ENCODE data around the gene FIBIN.

FIBIN gene

DNA sequence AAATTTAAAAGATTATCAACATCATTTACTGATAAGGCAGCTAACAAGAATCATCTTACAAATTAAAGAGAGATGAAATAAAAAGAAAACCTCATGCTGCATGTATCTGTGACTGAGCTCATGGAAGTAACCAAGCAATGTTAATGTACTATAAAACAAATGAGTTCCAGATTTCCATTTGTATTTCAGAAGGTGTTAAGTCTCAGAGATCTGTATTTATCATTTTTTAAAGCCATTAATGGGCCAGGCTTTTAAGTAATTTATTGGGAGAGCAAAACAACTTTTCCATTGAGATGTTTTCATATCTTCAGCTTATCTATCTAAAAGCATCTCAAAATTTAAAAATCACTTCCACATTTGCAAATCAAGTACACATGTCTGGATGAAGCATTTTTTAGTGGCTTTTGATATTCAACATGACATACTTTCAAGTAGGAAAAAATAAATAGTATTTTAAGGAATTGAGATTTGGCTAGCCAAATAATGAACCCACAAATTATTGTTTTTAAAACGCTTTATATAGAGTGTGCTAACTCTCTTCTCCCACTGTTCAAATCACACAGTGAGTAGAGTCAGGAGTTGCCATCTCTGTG, 28.8 kb downstream of the FIBIN start:
- no peak for DNase-seq (ENCODE audit: low read depth in 2 of 2)

DNA sequence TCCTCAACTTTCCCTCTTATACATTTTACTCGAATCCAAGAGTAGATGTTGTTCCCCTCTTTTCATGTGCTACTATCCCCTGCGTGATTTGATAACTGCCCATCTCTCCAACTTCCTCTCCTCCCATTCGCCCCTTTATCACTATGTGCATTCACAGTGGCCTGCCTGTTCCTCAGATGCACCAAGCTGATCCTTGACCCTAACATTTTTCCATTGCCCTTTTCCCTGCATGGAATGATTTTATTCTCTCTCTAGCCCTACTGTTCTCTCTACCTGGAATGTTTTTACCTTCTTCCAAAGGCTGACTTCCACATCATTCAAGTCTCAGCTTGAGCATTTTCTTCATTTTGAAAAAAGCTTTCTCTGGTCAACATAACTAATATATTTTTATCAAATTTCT, 31.0 kb downstream of the FIBIN start:
- no peak for DNase-seq (ENCODE audit: low read depth in 2 of 2)

DNA sequence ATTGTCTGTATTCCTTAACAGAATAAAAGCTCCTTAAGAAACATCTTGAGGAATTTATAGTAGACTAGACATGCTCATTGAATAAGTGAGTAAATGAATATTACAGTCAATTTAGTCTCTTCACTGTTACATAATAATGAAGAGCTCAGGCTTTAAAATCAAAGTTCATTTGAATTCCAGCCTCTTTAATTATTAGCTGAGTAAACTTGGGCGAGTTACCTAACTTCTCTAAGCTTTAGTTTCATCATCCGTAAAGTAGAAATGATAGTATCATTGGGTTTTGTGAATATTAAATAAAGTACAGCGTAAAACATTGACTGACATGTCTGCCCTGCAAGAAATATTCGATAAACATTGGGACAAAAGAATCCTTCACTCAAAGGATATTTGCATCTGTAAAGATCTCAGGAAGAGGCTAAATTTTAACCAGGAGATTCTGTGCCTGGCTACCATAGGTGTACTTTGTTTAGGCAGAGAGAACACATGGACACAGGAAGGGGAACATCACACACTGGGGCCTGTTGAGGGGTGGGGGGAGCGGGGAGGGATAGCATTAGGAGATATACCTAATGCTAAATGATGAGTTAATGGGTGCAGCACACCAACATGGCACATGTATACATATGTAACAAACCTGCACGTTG, 31.5 kb downstream of the FIBIN start:
- no peak for DNase-seq (ENCODE audit: low read depth in 2 of 2)

DNA sequence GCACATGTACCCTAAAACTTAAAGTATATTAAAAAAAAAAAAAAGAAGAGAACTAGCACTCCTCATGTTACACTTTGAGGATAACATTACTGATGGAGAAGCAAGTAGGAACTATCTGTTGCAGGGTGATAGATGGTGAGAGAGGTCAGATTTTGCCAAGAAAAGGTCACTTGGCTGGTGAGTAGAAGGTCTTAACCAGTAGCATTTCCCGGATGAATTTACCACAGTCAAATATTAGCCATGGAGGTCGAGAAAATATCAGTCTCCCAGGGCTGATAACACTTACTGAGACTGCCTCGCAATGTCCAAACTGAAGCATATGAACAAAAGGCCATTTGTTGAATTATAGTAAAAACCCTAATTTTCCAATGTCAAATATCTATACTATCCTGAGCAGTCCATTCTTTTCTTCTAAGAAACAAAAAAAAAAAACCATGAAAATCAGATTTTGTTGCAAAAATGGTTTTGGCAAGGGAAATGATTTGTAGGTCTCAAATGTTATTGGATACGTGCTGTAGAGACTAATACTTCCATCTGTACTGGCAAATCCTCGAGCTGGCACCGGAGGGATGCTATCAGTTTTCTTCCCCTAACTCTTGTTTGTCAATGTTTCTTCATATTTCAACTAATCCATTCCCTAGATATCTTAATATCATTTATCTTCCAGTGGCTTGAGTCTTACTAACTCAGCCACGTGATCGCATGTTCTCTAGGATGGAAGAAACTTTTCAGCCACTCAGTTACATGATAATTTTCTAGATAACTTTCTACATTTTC, 32.2 kb downstream of the FIBIN start:
- DNase-seq (ENCODE audit: low read depth in 2 of 2), result no peak

DNA sequence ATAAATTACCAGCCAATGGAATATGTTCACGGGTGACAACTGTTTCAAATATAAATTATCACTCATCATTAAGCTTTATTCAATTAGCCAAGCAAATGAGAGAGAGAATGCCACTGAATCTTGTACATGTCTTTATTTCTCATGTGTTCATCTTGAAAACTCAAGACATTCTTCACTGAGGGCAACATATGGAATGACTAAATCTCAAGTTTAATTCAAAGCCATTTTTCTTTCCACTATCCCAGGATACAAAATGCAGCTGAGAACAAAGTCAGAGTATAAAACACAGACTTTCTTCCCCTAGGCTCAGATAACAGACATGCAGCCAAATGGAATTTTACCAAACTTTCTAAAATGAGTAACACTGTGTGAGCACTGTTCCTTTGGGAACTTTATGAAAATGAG, 34.7 kb downstream of the FIBIN start:
- no peak for DNase-seq (ENCODE audit: low read depth in 2 of 2)

DNA sequence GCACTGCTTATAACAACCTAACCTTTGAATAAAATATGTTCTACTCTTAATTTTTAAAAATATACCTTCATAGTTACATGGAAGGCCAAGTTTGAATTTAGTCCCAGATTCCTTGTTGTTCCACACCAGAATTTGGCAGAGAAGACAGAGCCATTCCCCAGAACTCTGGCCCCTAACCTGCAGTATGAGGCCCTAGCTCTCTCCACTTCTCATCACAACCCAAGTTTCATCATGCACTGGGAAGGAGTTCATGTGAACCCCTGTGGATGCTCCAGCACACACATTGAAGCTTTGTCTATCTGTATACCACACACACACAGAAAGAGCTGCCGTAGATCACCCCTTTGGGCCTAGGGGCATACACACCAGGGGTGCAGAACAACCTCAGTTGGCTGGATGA, 36.1 kb downstream of the FIBIN start:
- no peak for DNase-seq (ENCODE audit: low read depth in 2 of 2)

DNA sequence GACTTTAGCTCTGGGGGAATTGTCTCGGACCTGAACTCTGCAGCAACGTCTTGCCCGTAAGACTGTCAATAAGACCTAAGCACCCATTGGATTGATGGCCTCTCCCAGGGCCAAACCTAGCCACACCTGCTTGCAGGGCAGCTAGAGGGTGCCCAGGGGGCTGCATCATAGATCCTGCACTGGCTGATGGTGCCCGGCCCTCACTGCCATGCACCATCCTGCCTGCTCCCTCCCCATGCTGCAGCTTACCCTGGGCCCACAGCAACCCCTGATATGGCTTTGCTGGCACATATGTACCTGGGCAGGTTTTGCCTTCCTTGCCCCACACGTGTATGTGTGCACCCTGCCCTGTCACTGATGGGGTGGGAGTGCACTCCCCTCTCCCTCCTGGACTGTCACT, 37.8 kb downstream of the FIBIN start:
- no peak for DNase-seq (ENCODE audit: low read depth in 2 of 2)

DNA sequence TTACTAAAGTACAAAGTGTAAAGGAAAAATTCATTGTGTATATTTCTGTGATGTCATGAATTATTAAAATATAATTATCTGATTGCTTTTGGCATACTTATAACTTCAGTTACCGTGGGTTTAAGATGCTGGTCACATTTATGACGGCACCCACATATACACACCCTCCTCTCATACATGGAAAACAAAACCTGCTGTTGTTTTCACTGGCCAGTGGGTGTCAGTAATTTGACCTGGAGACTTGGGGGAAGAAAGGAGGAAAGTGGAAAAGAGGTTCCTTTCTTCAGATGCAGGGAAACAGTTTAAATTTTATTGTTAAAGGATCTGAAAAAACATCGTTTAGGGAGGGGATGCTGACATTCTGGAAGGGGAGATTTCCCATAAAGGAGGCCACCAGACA, 46.0 kb downstream of the FIBIN start:
- DNase-seq (ENCODE audit: low read depth in 2 of 2), result no peak

DNA sequence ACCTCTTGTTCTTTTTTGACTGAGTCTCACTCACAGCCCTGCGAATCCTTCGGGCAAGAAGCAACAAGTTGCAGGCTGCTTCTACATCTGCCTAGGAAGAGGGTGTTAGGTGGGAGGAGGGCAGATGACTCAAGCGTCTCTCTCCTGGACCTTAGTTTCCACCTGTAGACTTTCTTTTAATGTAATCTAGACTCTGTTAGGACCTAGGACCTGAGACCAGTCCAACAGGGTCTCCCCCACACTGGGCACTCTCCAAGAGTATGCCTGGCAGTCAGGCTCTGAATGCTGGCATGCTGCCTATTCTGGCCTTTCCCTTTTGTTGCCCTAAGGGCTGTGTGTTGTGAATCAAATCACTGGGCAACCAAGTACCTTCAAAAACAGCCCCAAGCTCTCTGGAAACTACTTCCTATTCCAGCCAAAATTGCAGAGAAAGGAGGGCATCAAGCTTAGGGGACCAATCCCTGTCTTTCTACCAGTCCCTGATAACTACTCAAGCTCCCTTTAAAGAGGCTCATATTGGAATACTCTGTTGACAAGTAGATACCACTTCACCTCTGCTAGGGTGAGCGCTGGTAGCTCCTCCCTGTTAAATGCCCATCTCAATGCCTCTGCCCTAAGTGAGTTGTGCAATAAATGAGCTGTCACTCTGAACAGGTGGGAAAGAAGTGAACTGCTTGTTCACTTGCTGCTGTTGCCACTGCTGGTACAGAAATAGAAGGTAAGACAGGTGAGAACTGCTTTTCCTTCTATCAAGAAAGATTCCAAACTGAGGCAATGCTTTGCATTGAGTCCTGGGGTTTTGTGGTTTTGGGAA, 46.6 kb downstream of the FIBIN start, which contains the start of gene BBOX1:
TSS of gene BBOX1 (plus strand) at position 514 of the 814 bp plus-strand sequence. CDS start 14,616 bp downstream, outside the sequence.
- no peak for DNase-seq (ENCODE audit: low read depth in 2 of 2)

DNA sequence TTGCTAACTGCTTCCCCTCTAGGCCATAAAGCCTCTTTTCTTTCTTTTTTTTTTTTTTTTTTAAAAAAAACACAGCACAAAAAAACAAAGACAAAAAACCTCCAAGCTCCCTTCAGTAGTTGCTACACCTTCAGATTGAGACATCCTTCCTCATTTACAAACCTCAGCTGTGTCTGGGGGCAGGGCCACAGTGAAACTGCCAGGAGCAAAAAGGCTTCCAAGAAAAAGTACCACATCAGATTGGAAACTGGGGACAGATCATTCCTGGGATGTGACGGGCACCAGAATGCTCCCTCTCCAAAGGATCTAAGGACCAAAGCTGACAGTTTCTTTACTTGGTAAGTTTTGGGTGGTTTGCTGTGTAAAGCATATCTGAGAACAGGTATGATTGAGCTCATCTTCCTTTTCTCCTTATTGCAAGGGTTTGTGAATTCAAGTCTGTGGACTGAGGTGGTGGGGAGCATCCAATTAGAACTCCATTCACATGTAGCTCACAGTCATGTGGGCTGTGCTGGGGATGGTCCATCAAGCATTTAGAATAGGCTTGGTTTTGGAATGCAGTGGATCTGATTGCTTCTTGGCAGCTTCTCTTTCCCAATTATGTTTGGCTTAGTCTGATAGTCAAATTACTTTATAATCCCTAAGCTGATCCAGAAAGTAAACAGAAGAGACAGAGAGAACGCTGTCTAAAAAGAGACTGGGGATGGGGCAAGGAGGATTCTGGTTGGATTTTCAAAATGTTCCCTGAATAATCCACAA, 47.4 kb downstream of the FIBIN start:
- no peak for DNase-seq (ENCODE audit: low read depth in 2 of 2)

All from stimulated activated CD8-positive, alpha-beta memory T cell treated with anti-CD3 and anti-CD28 coated beads, Interleukin-7, amount 100 ng/mL, for 4 hours (primary cell).